ENCODE results near the gene SLC39A11.

The SLC39A11 gene

DNA sequence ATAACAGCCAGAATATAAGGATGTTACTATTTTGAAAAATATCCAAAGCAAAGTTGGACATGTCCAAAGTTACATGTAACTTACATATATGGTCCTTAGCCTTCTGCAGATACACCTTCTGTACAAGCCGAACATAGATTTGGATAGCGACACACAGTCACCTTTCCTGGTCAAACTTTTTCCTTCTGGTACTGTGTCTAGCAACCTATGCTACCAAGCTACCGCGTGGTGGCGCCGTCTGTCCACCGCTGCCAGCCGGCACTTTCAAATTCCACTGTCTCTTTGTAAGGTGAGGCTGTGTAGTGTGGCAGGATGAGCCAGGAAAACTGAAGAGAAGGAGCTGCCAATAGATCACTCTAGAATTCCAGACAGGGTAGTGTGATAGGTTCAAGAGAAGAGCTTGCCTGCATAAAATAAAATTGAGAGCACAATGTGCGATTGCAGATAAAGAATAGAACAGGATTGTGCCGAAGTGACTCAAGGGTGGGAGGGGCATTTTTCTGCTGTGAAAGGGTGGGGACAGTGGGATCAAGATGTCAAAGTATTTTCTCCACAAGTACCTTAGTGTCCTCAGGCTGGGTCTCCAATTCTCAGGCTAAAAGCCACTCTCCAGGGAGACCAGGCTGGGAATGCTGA is 366.9 kb downstream of the SLC39A11 start:
- no peak for TF ChIP-seq EZH2 (optimal IDR thresholded peaks at IDR 0.05; ENCODE audit: low read depth, low read length)
- peak; percentile 98 for TF ChIP-seq CTCF (IDR thresholded peaks at IDR 0.05; ENCODE audit: low read length)
- Histone ChIP-seq H3K27ac (ENCODE audit: low read length) (no peak overlapping the region), H2AFZ (ENCODE audit: low read length) (no peak overlapping the region), H3K9me2 (replicated peaks; ENCODE audit: insufficient read depth, low read length) (no peaks in the 10 kb centered on the region), H3K36me3 (replicated peaks; ENCODE audit: insufficient read depth, low read length) (no peaks in the 10 kb centered on the region), H3K9ac (ENCODE audit: low read length) (no peak overlapping the region), H3K9me3 (replicated peaks; ENCODE audit: insufficient read depth, low read length) (no peaks in the 10 kb centered on the region), H3K4me2 (ENCODE audit: low read depth, low read length) (peak overlapping the region; percentile 2; the same call in 1 of the 2 replicates), H4K20me1 (ENCODE audit: insufficient read depth, low read length) (no peaks in the 10 kb centered on the region), H3K4me3 (ENCODE audit: low read length) (no peak overlapping the region), H3K4me1 (ENCODE audit: low read length) (peaks cover 21% of the 10 kb centered on the region), H3K27me3 (replicated peaks; ENCODE audit: insufficient read depth, low read length) (no peaks in the 10 kb centered on the region), H3F3A (ENCODE audit: insufficient read depth, low read length) (peaks cover 15% of the 10 kb centered on the region), H3K79me2 (ENCODE audit: low read length) (no peaks in the 10 kb centered on the region)
- DNase-seq, result peak; percentile 69

GRCh38 chr17:72724267-72724666 is 368.2 kb downstream of the SLC39A11 start:
- no peak overlapping the region for H2AFZ ChIP-seq (ENCODE audit: low read length)
- no peaks in the 10 kb centered on the region for H3K9me3 ChIP-seq (replicated peaks; ENCODE audit: insufficient read depth, low read length)
- no peaks in the 10 kb centered on the region for H4K20me1 ChIP-seq (ENCODE audit: insufficient read depth, low read length)
- H3K9me2 ChIP-seq (replicated peaks; ENCODE audit: insufficient read depth, low read length), result no peaks in the 10 kb centered on the region
- H3K27me3 ChIP-seq (replicated peaks; ENCODE audit: insufficient read depth, low read length), result no peaks in the 10 kb centered on the region
- H3K4me2 ChIP-seq (ENCODE audit: low read depth, low read length), result no peak overlapping the region
- H3K4me1 ChIP-seq (ENCODE audit: low read length), result peaks cover 21% of the 10 kb centered on the region
- H3K79me2 ChIP-seq (ENCODE audit: low read length), result no peaks in the 10 kb centered on the region
- H3K27ac ChIP-seq (ENCODE audit: low read length), result no peak overlapping the region
- H3F3A ChIP-seq (ENCODE audit: insufficient read depth, low read length), result peaks cover 15% of the 10 kb centered on the region
- no peak overlapping the region for H3K9ac ChIP-seq (ENCODE audit: low read length)
- TF ChIP-seq EZH2 (optimal IDR thresholded peaks at IDR 0.05; ENCODE audit: low read depth, low read length) (no peak), CTCF (IDR thresholded peaks at IDR 0.05; ENCODE audit: low read length) (no peak), EZH2phosphoT487 (IDR thresholded peaks at IDR 0.05; ENCODE audit: low read length) (no peak)
- H3K36me3 ChIP-seq (replicated peaks; ENCODE audit: insufficient read depth, low read length), result no peaks in the 10 kb centered on the region
- H3K4me3 ChIP-seq (ENCODE audit: low read length), result no peak overlapping the region
- DNase-seq, result no peak

DNA sequence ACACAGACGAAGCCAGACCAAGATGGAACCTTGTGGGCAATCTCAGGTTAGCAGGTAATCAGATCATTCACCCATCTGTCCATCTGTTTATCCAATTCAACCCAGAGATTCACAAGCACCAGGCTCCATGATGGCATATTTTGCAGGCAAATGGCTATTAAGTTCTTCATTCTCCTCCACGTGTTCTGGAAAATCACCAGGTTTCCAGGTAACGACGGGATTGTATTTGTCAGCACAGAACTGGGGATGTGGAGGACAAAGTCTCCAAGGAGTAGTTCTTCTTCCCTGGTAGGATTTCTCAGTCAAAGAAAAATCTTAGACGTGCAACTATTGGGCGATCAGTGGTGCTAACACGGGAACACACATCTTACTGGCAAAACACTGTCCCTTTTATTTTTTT is 368.8 kb downstream of the SLC39A11 start:
- no peak overlapping the region for H3K9ac ChIP-seq (ENCODE audit: low read length)
- H3K27me3 ChIP-seq (replicated peaks; ENCODE audit: insufficient read depth, low read length), result no peaks in the 10 kb centered on the region
- no peaks in the 10 kb centered on the region for H3K9me2 ChIP-seq (replicated peaks; ENCODE audit: insufficient read depth, low read length)
- no peak overlapping the region for H2AFZ ChIP-seq (ENCODE audit: low read length)
- H3K27ac ChIP-seq (ENCODE audit: low read length), result no peak overlapping the region
- no peaks in the 10 kb centered on the region for H3K79me2 ChIP-seq (ENCODE audit: low read length)
- peaks cover 15% of the 10 kb centered on the region for H3F3A ChIP-seq (ENCODE audit: insufficient read depth, low read length)
- H3K4me1 ChIP-seq (ENCODE audit: low read length), result peaks cover 21% of the 10 kb centered on the region
- H3K4me3 ChIP-seq (ENCODE audit: low read length), result no peak overlapping the region
- no peak for DNase-seq
- no peaks in the 10 kb centered on the region for H4K20me1 ChIP-seq (ENCODE audit: insufficient read depth, low read length)
- no peaks in the 10 kb centered on the region for H3K36me3 ChIP-seq (replicated peaks; ENCODE audit: insufficient read depth, low read length)
- H3K9me3 ChIP-seq (replicated peaks; ENCODE audit: insufficient read depth, low read length), result no peaks in the 10 kb centered on the region
- TF ChIP-seq EZH2phosphoT487 (IDR thresholded peaks at IDR 0.05; ENCODE audit: low read length), result no peak
- TF ChIP-seq EZH2 (optimal IDR thresholded peaks at IDR 0.05; ENCODE audit: low read depth, low read length), result no peak
- TF ChIP-seq CTCF (IDR thresholded peaks at IDR 0.05; ENCODE audit: low read length), result no peak
- no peak overlapping the region for H3K4me2 ChIP-seq (ENCODE audit: low read depth, low read length)

Measured in MM.1S (cell line).